NCI-H128 (cell line): ENCODE data around the gene ALKAL2.
A peak's percentile ranks its signal among the peaks of the same experiment; 100 is the strongest.

ENCODE experiments used
- DNase-seq: peaks from one replicate; lab custom pipeline; 2025; ENCODE audit not compliant: unreplicated experiment; lab: John Stamatoyannopoulos, UW

Gene ALKAL2

GRCh38 chr2:290090-290722 lies 2.3 kb upstream of the ALKAL2 start:
- peak; percentile 14 for DNase-seq

DNA sequence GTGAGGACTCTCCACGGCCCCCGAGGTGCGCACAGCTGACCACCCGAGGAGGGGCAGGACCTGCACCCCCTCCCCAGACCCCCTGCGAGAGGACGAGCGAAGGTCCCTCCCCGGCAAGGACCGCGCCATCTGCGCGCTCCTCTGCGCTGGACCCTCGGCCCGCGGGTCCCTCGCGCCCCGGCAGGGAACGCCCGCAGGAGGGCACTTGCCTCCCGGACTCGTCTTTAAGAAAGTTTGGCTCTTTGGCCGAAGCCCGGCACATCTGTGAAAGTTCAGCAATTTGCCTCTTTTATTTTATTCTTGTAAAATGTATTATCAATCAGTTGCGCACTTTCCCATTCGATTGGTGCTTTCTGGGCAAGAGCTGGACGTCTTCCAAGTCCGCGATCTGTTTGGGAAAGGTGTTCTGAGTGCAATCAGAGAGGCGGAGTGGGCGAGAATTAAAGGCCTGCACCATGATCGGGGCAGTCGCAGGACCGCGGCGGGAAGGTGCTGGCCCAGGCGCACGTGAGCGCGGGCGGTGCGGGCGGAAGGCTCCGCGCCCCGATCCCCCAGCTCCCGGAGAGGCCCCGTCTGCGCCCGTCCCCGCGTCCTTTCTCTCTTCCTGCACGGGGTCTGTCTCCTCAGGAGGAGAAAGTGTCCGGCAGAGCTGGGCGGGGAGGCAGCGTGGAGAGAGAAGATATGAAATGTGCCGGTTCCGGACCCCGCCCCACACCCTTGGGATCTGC lies 1.6 kb upstream of the ALKAL2 start:
- DNase-seq: no peak

- DNase-seq: no peak
These were observed 969 bp upstream of the ALKAL2 start for GRCh38 chr2:288758-289361.

DNA sequence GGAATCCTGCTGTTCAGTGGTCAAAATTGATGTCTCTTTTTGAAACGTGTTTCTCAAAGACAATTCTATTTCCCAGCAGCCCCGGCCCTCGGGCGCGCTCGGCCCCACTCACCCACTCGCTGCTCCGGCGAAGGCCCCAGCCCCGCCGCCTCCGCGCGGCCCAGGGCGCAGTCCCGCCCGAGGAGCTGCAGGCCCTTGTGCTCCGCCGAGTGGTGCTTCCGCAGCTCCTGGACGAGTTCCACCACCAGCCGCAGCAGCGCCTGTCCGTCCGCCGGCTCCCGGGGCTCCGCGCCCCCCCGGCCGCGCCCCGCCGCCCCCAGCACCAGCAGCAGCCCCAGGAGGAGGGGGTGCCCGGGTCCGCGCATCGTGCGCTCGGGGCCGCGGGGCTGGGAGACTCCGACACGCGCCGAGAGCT lies 413 bp downstream of the ALKAL2 start:
- DNase-seq: no peak

DNA sequence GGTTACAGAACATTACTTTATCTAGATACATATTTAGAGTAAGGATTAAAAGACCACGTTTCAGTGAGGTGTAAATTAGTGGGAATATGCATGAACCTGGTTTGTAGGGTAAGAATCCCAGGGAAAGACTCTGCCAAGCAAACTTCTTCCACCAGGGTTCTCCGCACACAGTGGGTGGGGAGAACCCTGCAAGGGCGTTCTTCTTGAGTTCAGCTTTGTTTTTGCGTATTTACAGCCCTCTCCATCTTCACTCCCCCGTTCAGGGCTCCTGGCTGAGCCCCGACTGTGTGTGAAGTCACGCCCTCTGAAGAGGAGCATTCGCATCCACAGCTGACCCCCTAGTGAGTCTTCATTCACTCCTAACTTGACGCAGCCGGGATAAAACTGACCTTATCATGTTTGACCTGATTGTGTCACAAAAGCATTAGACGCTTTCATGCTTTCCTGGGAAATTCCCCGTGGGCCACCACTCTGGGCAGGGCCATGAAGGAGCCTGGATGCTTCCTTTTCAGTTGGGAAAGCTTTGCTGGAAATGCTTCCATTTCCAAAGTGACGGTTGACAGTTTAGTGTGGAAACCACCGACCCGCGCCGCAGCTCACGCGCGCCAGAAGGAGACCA lies 1.0 kb downstream of the ALKAL2 start:
- no peak for DNase-seq

- no peak for DNase-seq
These were observed 1.9 kb downstream of the ALKAL2 start for GRCh38 chr2:286035-286434.

DNA sequence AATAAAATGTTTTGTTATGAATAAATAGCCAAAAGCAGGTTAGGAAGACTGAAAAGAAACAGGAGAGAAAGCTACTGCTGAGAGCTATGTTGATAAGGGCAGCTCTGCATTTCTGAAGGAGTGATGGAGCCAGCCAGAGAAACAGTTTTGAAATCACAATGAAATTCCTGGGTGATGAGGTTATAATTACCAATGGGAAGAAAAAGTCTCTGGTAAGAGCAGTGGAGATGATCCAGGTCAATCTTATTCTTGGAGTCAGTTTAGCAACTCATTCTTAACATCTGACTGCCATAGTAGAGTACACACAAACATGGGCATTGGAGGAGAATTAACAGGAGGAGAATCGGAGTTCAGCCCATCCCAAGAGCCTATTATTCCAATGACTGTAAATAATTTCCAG lies 2.4 kb downstream of the ALKAL2 start:
- DNase-seq: no peak

GRCh38 chr2:284896-285492 lies 2.9 kb downstream of the ALKAL2 start:
- no peak for DNase-seq

- no peak for DNase-seq
These were observed 3.7 kb downstream of the ALKAL2 start for GRCh38 chr2:283996-284794.

DNA sequence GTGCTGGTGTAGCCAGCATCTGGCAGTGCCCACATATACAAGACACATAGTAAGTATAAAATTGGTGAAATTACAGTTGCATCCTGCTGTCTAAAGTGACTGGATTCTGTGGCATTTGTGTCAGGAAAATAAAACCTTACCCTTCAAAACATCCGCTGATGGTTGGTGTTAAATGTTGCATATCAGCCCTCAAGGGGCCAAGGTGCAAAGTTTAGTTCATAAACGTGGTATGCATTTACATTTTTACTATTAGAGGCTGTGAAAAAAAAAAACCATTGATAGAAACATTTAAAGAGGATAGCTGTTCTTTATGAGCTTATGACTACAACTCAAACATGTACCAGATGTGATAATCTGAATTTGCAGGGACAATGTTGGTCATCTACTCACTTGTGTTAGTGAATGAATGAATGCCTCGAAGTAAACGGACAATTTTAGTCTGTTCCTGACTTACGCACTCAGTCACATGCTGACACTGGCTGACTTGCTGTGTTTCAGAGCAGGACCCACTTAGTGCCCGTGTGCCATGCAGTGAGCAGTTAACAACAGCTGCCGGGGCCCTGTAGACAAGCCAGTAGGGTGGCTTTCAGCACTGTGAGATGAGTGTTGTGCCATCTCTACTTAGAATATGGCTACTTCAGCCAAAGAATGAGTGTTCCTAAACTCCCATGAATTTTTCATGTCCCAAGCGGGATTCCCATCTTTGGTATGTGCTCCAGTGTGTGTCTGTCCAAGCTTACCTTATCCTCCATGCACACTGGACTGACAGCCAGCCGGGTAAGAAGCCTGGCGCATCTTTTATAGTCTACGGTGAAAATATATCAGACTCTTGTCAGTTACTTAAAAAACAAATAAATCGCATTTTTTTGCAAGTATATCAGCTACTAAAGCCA lies 5.3 kb downstream of the ALKAL2 start:
- no peak for DNase-seq

GRCh38 chr2:281381-281780 lies 6.5 kb downstream of the ALKAL2 start:
- no peak for DNase-seq

GRCh38 chr2:280650-281110 lies 7.2 kb downstream of the ALKAL2 start:
- no peak for DNase-seq

DNA sequence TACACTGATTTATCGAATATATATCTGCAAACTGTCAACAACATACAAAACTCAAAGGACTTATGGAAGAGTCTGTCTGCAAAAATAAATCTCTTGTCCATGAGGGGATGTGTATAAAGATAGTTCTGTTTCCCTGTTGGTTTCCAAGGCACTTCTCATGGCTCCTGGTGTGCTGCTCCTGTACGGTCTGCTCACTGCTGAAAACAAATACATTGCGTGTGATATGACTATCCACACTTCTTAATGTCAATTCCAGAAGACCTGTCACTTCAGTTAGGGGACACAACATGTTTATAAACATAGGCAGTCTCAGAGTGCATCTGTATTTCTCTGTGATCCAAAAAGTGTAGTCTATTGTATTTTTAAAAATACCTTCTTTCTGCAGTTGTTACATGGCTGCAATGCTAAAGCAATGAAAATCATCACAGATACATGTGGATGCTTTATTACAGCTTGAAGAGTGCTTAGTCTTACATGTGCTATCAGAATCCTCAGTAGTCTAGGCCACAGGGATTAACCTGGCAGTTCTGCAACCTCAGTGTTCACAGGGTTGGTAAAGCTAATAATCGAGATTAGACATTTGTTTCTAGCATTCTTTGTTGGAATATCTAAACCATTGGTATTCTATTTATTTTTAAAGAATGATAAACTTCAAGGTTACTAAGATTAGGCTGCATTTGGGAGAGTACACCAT lies 7.8 kb downstream of the ALKAL2 start:
- DNase-seq: no peak

- DNase-seq: no peak
These were observed 8.5 kb downstream of the ALKAL2 start for GRCh38 chr2:279366-279765.

DNA sequence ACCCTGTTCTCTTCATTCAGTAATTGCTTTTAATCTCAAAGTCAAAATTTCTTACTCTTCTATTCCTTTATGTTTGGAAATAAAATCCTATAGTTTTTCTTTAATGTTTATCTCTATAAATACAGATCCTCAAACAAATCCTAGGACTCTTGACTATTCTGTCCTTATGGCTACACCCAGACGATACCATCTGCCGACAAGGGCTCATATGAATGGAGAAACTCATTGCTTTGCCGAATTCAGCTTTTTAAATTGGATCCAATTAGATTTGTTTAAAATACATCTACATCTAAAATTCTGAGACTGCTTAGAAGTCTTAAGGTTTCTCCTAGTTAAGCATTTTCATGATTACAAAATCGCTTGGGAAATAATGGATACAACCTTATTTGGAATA lies 9.0 kb downstream of the ALKAL2 start:
- no peak for DNase-seq

DNA sequence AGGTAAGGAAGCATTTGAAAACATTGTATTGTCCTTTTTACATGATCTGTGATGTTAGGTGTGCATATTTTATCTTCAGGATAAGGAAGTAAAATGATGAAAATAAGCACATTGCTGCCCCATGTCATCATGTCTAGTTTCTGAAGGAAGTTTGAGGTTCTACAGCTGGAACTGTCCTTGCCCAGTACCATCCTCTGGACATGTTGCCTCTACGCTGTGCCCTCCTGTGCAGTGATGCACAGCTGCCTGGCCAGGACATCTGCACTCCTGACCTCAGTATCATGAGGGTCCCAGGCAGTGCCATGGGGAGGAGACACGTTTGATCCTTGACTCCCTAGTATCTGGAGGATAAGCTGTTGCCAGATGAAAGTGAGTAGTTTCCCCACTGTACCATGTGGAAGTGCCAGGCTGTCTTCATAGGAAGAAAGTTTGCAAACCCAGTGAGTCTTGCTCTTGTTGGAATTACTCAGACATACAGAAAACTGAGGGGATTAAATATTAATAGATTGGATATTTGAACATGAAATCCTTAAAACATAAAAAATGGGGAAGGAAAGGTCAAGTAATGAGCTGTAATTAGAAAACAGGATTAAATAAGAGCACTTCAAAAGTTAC lies 9.5 kb downstream of the ALKAL2 start:
- DNase-seq: no peak

DNA sequence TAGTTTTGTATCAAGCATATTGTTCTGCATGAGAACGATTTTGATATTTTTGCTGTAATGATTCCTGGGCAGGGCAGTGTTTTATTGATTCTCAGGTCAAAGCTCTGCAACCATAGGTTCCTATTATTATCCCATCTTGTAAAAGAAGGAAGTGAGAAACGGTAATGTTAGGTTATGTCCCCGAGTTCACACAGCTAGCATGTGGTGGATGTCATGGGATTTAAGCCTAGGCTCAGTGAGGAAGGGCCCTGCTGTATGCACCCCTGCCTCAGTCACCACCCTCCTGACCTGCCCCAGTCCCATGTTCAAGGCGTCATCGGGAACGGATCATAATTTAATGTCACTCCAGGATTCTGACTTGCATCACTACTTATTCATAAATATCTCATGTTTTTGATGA lies 12.4 kb downstream of the ALKAL2 start:
- no peak for DNase-seq

- DNase-seq: no peak
These were observed 13.4 kb downstream of the ALKAL2 start for GRCh38 chr2:274503-274902.

GRCh38 chr2:273333-273732 lies 14.6 kb downstream of the ALKAL2 start:
- DNase-seq: peak; percentile 61
